Measurements from ENCODE around the gene MR1.

The MR1 gene

GRCh38 chr1:181033799-181034451, at the start of gene MR1:
TSS of gene MR1 (plus strand) at chr1:181033983. CDS start at chr1:181034008, 25 bp downstream.
- DNase-seq: no peak

GRCh38 chr1:180988253-180988752, 45.5 kb upstream of the MR1 start:
- DNase-seq: no peak

- DNase-seq: no peak
Observed at GRCh38 chr1:180994262-180994661, 39.5 kb upstream of the MR1 start.

- DNase-seq: no peak
Observed at GRCh38 chr1:180997843-180998504, 35.8 kb upstream of the MR1 start.

GRCh38 chr1:181001091-181001780, 32.5 kb upstream of the MR1 start:
- DNase-seq: no peak

- no peak for DNase-seq
Observed at GRCh38 chr1:181002582-181003172, 31.1 kb upstream of the MR1 start.

GRCh38 chr1:181010789-181011188, 23.0 kb upstream of the MR1 start:
- no peak for DNase-seq

- DNase-seq: no peak
Observed at GRCh38 chr1:181011301-181012202, 22.2 kb upstream of the MR1 start.

- DNase-seq: no peak
Observed at GRCh38 chr1:181012203-181012745, 21.5 kb upstream of the MR1 start.

GRCh38 chr1:181013144-181013543, 20.6 kb upstream of the MR1 start:
- DNase-seq: no peak

GRCh38 chr1:181014477-181015250, 19.1 kb upstream of the MR1 start:
- DNase-seq: no peak

- DNase-seq: no peak
Observed at GRCh38 chr1:181015251-181015615, 18.6 kb upstream of the MR1 start.

GRCh38 chr1:181016563-181016962, 17.2 kb upstream of the MR1 start:
- DNase-seq: no peak

- DNase-seq: no peak
Observed at GRCh38 chr1:181018901-181019681, 14.7 kb upstream of the MR1 start.

- no peak for DNase-seq
Observed at GRCh38 chr1:181021159-181021558, 12.6 kb upstream of the MR1 start.

GRCh38 chr1:181021811-181022434, 11.9 kb upstream of the MR1 start:
- DNase-seq: peak; percentile 54

- peak; percentile 6 for DNase-seq
Observed at GRCh38 chr1:181023265-181024057, 10.3 kb upstream of the MR1 start.

GRCh38 chr1:181028196-181028595, 5.6 kb upstream of the MR1 start:
- DNase-seq: no peak

GRCh38 chr1:181028615-181029014, 5.2 kb upstream of the MR1 start:
- DNase-seq: no peak
